GM12874 (cell line): Measurements from ENCODE around the gene DSCAML1.

Experiments used
- TF ChIP-seq, protein P1 (sequence below): IDR thresholded peaks from 2 replicates; pipeline ENCODE4 v1.5.1; 2011; ENCODE audit warnings: low read depth, mild to moderate bottlenecking, control low read depth, low read length, moderate library complexity; ENCODE audit not compliant: insufficient read depth

Gene DSCAML1

DNA sequence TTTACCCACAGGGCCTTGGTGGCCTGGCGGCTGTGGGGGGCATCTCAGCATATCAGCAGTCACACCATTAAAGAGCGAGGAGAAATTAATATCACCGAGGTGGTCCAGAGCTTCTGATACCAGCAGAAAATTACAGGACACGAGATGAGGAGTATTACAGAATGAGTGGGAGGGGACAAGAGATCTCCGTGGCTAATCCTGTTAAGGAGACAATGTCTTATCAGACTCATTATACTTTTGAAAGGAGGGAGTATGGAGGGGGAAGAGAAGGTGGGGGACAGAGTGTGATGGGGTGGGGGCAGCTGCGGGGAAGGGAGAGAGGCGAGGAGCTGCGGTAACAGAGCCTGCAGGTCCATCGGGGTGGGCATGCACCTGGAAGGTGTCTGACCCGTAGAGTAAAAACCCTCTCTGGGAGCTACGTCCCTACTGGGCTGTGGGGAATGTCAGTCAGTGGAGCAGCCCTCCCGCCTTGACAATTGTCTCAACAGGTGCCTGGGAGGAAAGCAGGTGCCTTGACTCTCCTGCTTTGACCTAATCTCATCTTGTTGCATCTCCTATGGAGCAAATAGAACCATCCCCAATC lies 245.2 kb downstream of the DSCAML1 start:
- TF ChIP-seq, protein P1, sequence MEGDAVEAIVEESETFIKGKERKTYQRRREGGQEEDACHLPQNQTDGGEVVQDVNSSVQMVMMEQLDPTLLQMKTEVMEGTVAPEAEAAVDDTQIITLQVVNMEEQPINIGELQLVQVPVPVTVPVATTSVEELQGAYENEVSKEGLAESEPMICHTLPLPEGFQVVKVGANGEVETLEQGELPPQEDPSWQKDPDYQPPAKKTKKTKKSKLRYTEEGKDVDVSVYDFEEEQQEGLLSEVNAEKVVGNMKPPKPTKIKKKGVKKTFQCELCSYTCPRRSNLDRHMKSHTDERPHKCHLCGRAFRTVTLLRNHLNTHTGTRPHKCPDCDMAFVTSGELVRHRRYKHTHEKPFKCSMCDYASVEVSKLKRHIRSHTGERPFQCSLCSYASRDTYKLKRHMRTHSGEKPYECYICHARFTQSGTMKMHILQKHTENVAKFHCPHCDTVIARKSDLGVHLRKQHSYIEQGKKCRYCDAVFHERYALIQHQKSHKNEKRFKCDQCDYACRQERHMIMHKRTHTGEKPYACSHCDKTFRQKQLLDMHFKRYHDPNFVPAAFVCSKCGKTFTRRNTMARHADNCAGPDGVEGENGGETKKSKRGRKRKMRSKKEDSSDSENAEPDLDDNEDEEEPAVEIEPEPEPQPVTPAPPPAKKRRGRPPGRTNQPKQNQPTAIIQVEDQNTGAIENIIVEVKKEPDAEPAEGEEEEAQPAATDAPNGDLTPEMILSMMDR, result no peak

DNA sequence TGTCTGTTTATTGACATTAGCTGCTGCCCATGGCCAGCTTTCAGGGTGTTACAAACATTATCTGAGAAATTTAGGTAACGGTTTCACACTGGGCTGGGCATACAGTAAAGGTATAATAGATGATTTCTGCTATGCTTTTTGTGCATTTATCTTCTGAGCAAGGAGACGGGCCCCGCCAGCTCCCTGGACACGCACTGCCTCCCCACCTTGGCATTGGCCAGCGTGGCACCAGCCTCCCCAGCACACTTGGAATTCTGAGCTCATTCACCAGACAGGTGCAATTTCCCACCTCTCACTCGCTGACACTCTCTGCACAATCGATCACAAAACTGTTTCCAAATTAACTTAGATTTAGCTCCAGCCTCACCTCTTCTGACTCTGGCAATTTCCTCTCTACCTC lies 246.6 kb downstream of the DSCAML1 start:
- TF ChIP-seq, protein P1, result no peak

DNA sequence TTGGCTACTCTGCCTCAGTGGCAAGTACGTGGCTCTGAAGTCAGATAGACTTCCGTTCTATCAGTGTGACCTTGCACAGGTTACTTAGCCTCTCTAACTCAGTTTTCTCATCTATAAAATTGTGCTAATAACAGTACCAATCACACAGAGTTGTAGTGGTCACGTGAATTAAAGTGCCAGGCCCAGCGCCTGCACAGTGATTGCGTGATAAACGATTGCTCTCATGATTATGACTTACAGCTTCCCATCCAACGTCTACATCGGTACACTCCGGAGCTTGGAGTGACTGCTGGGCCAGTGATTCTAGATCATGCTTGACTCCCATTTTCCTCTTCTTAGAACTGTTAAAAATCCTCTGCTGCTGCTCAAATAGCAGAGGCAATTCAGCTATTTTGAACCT lies 247.6 kb downstream of the DSCAML1 start:
- TF ChIP-seq, protein P1, result no peak

DNA sequence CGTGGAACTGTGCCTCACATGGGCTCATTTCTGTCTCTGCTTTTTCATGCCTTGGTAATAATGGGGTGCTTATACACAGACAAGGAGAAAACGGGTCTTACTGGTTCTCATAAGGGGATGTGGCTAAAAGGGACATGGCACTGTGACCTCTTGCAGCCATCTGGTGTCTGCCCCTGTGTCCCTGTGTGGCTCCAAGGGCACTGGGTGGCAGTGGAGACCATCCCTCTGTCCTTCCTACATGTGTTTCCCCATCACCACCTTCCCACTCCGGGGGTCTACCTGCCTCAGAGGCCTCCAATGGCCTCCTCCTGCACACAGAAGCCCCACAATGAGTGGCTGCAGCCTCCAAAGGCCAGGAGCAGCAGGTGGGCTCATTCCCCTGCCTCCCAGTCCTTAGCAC lies 248.1 kb downstream of the DSCAML1 start:
- TF ChIP-seq, protein P1, result no peak

DNA sequence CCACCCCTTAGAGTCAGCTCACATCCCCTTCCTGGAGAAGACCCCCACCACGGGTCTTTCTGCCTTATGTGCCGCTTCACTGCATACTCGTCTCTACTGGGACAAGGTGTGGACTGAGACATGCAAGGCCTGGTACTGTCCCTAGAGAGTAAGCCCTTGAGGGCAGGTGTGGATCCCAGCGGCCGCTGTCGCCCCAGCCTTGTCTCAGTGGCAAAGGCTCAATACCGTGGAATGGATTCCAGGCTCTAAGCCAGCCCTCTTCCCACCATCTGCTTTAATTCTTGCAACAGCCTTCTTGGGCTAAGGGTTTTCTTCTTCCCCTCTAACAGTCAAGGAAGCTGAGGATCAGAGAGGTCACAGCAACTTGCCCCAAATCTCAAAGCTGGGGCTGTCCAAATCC lies 249.1 kb downstream of the DSCAML1 start:
- TF ChIP-seq, protein P1, result no peak

DNA sequence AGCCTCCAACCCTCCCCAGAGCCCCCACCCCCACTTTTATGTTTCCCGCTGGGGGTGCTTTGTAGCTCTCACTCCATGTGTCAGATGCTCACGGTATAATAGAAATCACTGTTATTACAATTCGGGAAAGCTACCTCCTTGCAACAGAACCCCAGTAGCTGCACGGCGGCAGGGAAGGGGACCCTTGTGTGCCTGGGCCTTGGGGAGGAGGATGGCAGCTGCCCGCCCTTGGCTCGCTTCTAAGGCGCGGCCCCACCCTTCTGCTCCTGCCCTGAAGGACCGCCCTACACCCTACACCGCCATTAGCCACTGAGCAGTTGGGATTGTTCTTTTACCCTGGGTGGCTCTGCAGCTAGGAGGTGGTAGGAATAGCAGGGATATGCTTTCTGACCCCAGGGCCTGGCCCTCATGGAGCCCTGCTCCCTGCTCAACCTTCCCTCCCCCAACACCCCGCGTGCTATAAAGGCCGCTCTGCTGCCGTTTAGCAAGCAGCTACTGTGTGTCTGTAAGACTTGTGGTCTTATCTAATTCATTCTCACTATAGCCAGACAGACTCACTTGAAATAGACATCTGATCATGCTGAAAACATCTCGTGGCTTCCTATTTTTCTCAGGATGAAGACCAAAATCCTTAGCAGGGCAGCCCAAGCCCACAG lies 249.7 kb downstream of the DSCAML1 start:
- TF ChIP-seq, protein P1, result no peak

DNA sequence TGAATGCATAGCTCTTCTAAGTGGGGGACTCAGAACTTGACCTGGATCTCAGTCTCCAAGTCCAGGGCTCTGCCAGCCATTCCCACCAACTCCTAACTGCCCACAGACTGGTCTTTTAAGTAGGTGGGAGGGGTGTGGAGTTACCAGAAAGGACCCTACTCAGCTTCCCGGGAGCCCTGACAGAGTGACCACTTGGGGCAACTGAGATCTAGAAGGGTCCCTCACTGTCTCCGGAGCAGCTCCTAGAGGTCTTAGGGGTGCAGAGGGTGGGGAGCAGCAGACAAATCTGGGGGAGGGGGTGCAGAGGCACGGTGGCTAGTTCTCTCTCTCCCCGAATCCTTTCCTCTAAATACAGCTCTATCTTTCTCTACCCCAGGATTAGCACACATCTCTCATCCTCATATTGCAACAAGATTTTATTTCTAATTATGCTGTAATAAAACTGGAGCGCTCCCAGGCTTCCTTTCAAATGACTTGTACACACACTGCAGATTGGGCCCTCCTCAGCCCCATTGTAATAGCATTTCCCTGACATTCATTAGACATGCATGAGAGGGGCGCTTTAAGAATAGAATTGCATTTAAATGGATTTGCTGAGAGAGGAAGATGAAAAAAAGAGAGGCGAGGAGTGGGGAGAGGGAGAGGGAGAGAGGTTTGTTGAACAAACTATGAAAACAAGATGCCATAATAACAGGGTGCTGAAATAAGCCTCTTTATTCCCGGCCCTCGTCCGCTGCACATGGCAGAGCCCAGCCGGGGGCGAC lies 250.4 kb downstream of the DSCAML1 start:
- TF ChIP-seq, protein P1, result no peak
